Renal cortical epithelial cell (primary cell): ENCODE measurements around the gene DYTN. TPM values are rescaled to one million over a fixed set of nuclear protein-coding genes. Genes with fewer than 3 reads are reported as not detected.

Source experiments
- DNase-seq: peaks from one replicate; pipeline ENCODE4 v3.0.0-alpha.2; 2011; ENCODE audit warnings: low read depth
- total RNA-seq: library from RNA; depleted of rRNA; stranded (reverse); fragments of >200 nt; gene quantifications from 2 replicates; pipeline ENCODE4 v1.2.3, GENCODE V29; 2014

The DYTN gene
- total RNA-seq, 1 donor from 2014 or later: not detected

- DNase-seq: no peak
Observed at GRCh38 chr2:206611736-206612135, 106.5 kb downstream of the DYTN start.

DNA sequence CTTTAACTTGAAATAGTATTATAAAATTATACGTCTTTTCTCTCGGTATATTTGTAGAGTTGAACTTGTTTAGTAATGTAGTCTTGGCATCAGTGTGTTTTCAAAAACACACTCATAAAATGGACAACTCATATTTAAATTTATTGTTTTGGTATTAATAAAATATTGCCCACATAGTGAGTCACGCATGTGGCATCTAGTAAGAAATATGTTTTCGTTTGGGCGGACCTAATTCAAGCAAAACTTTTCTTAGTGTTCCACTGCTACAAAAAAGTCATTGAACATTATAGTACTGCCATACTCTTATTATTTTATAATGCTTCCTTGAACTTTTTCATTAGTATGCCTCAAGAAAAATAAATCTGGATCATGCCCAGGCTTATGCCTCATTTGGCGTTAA is 107.0 kb downstream of the DYTN start:
- DNase-seq: no peak

GRCh38 chr2:206610451-206610850 is 107.7 kb downstream of the DYTN start:
- no peak for DNase-seq

DNA sequence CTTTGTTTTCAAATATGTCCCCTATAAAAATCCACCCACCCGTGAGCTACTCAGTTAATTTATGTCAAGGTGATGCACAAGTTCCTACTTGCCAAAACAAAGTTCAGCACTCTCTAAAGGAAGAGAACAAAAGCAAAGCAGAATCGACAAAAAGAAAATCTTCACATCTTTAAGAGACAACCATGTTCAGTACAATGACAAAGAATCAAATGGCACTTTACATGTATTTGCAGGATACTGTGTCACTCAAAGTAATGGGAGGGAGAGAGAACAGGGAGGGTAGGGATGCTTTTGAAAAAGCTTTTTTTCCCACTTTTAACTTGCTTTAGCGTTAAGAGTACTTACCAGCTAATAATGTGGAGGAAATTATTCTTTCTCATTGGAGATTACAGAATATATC is 115.0 kb downstream of the DYTN start:
- no peak for DNase-seq

Other genes starting within 250 kb of the DYTN start
- not detected in 2 replicates for gene FAM237A, start 75.9 kb downstream of the DYTN start, total RNA-seq
- 0.87 and 3.7 TPM in 2 replicates for gene MDH1B, start 46.9 kb upstream of the DYTN start, total RNA-seq
- 65.0 and 72.4 TPM in 2 replicates for gene FASTKD2, start 47.2 kb upstream of the DYTN start, total RNA-seq
- gene CPO, start 221.1 kb upstream of the DYTN start, total RNA-seq: 1.1 TPM in 1 of 2 replicates, not detected in the other